AG10803 (cell line): ENCODE data around the gene MSANTD1.

Experiments
- DNase-seq: peaks from one replicate; pipeline ENCODE4 v3.0.0; 2010; ENCODE audit warnings: low read depth
- H3K4me3 ChIP-seq: 2 replicates; pipeline ENCODE4 v1.5.1; 2011; ENCODE audit warnings: mild to moderate bottlenecking, low read length, control low read depth
- CTCF ChIP-seq: conservative IDR thresholded peaks from 2 replicates; pipeline ENCODE4 v1.5.1; 2011; ENCODE audit warnings: mild to moderate bottlenecking, low read length, control low read depth, inconsistent platforms

MSANTD1 gene

GRCh38 chr4:3257556-3258482, 8.9 kb downstream of the MSANTD1 start:
- DNase-seq, result peak; percentile 36
- no peak overlapping the region for H3K4me3 ChIP-seq
- TF ChIP-seq CTCF, result no peak

- no peak for DNase-seq
- TF ChIP-seq CTCF, result no peak
- no peak overlapping the region for H3K4me3 ChIP-seq
Observed at GRCh38 chr4:3261411-3262207, 12.7 kb downstream of the MSANTD1 start.

GRCh38 chr4:3262208-3263052, 13.5 kb downstream of the MSANTD1 start:
- no peak for DNase-seq
- H3K4me3 ChIP-seq, result no peak overlapping the region
- no peak for TF ChIP-seq CTCF

GRCh38 chr4:3263053-3263875, 14.3 kb downstream of the MSANTD1 start:
- no peak for DNase-seq
- H3K4me3 ChIP-seq, result no peak overlapping the region
- TF ChIP-seq CTCF, result no peak

GRCh38 chr4:3263876-3264193, 14.9 kb downstream of the MSANTD1 start:
- no peak overlapping the region for H3K4me3 ChIP-seq
- TF ChIP-seq CTCF, result no peak
- DNase-seq, result no peak

GRCh38 chr4:3266076-3266475, 17.1 kb downstream of the MSANTD1 start:
- DNase-seq, result no peak
- no peak overlapping the region for H3K4me3 ChIP-seq
- TF ChIP-seq CTCF, result no peak
